ENCODE data around the gene ARHGAP33.

Gene ARHGAP33

DNA sequence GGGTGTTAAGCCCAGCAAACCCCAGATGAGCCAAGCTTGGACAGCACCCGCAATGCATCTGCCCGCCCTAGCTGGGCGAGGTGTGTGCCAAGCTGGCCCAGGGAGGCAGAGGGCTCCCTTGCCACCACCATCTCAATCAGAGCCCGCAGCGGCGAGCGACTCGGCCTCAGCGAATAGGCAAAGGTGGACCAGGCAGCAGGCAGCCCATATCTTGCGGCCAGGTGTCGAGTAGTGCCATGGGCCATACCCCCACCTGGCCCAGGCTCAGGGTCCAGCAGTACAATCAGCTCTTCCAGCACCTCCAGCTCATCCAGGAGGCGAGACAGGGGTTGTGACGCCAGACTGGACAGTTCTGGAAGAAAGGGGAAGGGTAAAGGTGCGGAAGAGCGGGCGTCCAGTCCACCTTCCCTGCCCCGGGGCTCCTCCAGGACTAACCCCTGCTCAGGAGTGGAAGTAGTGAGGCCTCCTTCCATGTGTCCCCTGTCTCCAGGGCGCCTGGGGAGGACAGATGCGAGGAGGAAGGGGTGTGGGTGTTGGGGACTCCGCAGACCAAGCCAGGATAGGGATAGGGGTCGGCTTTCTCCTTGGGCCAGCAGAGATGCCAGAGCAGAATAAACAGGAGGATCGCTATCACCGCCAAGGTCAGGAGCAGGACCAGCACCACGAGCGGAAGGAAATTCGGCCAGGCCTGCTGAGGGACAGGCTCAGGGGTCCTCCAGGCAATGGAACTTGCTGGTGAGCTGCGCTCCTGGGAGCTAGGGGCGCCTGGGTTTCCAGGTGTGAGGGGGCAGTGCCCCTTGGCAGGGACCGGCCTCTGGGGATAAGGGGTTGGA is 35.9 kb upstream of the ARHGAP33 start:
- peak; percentile 8 for DNase-seq

GRCh38 chr19:35740108-35740422 is 35.3 kb upstream of the ARHGAP33 start:
- no peak for DNase-seq

- peak; percentile 99 for DNase-seq
Measured at GRCh38 chr19:35740423-35741202, 34.8 kb upstream of the ARHGAP33 start.

- no peak for DNase-seq
Measured at GRCh38 chr19:35741203-35741515, 34.2 kb upstream of the ARHGAP33 start.

GRCh38 chr19:35742121-35742724 is 33.1 kb upstream of the ARHGAP33 start, which contains the start of gene IGFLR1:
Gene IGFLR1 (minus strand): TSS chr19:35742452. CDS start chr19:35741180, 1,272 bp downstream.
- no peak for DNase-seq

- DNase-seq: no peak
Measured at GRCh38 chr19:35743640-35744429, 31.5 kb upstream of the ARHGAP33 start.

DNA sequence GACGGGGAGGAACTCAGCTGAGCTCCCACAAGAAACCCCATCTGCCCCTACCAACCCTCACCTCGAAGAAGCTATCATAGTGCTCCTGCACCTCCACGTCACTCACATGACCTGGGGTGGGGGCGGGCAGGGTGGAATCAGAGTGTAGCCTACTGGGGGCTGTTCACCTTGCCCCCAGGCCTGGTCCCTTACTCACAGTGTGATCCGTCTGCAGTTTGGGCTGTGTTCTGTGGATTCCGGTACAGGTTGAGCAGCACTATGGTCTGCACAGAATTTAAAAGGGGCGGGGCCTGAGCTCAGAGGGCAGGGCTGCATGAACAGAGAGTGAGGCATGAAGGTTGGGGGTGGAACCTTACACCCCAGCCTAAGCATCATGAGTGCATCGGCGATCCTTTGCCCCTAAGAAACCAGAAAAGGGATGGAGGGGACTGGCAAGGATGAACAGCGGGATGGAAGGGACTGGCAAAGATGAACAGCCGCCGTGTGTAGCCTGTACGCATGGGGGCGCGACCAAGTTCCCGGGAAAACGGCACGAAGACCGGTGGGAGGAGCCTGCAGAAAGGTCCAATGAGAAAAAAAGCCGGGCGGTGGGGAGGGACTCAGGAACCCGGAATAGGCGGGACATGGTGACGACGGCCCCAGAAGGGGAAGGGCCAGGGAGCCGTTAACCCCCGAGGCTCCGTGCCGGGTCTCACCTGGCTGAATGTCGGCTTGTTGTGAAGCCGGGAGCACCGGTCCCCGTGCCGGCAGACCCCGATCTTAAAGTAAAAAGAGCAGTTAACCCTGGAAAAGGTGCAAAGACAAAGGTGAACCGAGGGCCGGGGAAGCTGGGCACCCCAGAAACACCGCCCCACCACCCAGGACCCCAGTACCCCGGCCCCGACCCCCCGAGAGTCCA is 30.7 kb upstream of the ARHGAP33 start:
- peak; percentile 99 for DNase-seq

GRCh38 chr19:35745328-35746086 is 29.9 kb upstream of the ARHGAP33 start, which contains the start of the genes PSENEN and U2AF1L4:
Gene PSENEN (plus strand): TSS chr19:35745651. CDS start chr19:35745931, 280 bp downstream.
Gene U2AF1L4 (minus strand): TSS chr19:35745418. CDS start chr19:35745391, 27 bp downstream.
- DNase-seq: peak; percentile 99

GRCh38 chr19:35746087-35746462 is 29.3 kb upstream of the ARHGAP33 start:
- DNase-seq: no peak

DNA sequence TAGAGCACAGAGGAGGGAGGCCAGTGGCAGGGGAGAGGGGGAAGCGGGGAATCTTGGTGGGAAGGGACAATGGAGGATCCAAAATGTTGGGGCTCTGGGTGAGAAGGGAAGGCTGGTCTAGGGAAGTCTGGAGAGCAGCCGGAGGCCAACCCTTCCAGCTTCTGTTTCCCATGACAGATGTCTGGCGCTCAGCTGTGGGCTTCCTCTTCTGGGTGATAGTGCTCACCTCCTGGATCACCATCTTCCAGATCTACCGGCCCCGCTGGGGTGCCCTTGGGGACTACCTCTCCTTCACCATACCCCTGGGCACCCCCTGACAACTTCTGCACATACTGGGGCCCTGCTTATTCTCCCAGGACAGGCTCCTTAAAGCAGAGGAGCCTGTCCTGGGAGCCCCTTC is 28.8 kb upstream of the ARHGAP33 start:
- DNase-seq: no peak

DNA sequence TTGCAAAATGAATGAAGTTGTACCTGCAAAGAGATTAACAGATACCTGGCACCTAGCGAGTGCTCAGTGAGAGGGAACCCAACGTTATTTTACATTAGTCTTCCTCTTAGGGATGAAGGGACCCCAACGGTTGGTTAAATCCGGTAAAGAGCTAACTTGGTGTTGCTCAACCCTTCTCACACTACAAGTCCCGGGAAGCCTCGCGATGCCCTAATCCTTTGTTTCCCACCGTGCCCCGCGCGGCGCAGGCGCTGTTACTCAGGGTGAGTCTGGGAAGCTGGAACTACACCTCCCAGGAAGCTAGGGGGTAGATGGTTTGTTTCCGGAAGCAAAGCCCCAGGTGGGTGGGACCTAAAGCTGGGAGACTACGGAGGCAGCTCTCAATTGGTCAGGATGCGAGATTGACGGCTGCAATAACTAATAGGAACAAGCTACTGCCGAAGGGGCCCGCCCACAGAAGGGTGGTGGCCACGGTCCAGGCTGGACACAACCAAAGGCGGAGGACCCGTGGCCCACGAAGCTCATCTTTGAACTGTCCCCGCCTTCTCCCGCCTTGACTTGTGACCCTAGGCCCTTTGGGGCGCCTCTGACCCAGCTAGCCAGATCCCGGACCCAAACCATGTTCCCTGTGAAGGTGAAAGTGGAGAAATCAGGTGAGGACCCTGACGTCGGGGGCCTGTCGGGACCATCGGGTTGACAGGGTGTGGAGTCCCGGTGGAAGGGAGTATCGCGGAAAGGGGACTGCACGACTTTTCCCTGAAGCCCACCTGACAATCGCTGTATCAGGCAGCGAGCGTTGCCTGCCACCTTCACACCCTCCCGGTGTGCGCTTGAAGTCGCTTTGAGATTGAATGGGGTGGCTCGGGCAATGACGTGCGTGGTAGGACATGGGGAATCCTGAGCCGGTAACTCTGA is 27.0 kb upstream of the ARHGAP33 start, which contains the start of gene LIN37:
TSS of gene LIN37 (plus strand) at position 471 of the 915 bp plus-strand sequence. CDS start at position 620, 149 bp downstream.
- peak; percentile 100 for DNase-seq

GRCh38 chr19:35750167-35750566 is 25.2 kb upstream of the ARHGAP33 start:
- no peak for DNase-seq

GRCh38 chr19:35751839-35752745 is 23.3 kb upstream of the ARHGAP33 start:
- DNase-seq: no peak

DNA sequence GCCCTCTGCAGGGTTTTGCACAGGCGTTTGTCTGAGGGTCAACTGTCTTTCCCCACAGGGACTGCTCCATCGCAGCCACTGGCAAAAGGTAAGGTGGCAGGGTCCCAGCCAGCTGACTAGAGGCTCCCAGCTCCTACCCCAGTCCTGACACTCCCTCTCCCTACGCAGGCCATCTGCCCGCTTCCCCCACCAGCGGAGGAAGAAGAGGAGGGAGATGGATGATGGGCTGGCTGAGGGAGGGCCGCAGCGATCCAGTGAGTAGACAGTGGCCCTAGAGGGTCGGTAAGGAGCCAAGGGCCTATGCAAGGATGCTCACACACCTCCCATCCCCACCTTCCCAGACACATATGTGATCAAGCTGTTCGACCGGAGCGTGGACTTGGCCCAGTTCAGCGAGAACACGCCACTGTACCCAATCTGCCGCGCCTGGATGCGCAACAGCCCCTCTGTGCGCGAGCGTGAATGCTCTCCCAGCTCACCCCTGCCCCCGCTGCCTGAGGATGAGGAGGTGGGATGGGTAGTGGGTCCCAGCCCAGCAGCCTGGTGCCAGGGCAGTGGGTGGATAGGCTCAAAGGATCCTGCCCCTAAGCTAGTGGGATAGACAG is 22.5 kb upstream of the ARHGAP33 start:
- no peak for DNase-seq

GRCh38 chr19:35753634-35754369 is 21.6 kb upstream of the ARHGAP33 start:
- DNase-seq: no peak

GRCh38 chr19:35754370-35755130 is 20.8 kb upstream of the ARHGAP33 start:
- no peak for DNase-seq

- no peak for DNase-seq
Measured at GRCh38 chr19:35755131-35755549, 20.2 kb upstream of the ARHGAP33 start.
